Gastrocnemius medialis (tissue), 4 donors: Measurements from ENCODE around the gene SPI1.

Experiments
- POLR2A ChIP-seq, 2 donors: fragments of 450-650 bp; IDR thresholded peaks; one replicate each; pipeline ENCODE4 v1.6.1; 2017; ENCODE audit warnings: antibody characterized with exemption in 2 of 2, mild to moderate bottlenecking in 2 of 2, moderate library complexity in 2 of 2
- TF ChIP-seq, protein P1 (sequence below), 5 experiments: fragments of 450-650 bp in 3 of 5; fragments of 200-600 bp in 2 of 5; sonication (generic) in 2 of 5; IDR thresholded peaks in 4 of 5; conservative IDR thresholded peaks in 1 of 5; 1 replicate in 4 of 5; 2 replicates in 1 of 5; pipeline ENCODE4 v1.5.1; 2016 to 2019; ENCODE audit warnings: antibody characterized with exemption in 5 of 5, mild to moderate bottlenecking in 3 of 5, moderate library complexity in 3 of 5

GRCh38 chr11:47318166-47318565 is 60.2 kb downstream of the SPI1 start:
- TF ChIP-seq, protein P1, sequence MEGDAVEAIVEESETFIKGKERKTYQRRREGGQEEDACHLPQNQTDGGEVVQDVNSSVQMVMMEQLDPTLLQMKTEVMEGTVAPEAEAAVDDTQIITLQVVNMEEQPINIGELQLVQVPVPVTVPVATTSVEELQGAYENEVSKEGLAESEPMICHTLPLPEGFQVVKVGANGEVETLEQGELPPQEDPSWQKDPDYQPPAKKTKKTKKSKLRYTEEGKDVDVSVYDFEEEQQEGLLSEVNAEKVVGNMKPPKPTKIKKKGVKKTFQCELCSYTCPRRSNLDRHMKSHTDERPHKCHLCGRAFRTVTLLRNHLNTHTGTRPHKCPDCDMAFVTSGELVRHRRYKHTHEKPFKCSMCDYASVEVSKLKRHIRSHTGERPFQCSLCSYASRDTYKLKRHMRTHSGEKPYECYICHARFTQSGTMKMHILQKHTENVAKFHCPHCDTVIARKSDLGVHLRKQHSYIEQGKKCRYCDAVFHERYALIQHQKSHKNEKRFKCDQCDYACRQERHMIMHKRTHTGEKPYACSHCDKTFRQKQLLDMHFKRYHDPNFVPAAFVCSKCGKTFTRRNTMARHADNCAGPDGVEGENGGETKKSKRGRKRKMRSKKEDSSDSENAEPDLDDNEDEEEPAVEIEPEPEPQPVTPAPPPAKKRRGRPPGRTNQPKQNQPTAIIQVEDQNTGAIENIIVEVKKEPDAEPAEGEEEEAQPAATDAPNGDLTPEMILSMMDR (IDR thresholded peaks at IDR 0.05 in 4 of 5, conservative IDR thresholded peaks at IDR 0.05 in 1 of 5), result no peak
- TF ChIP-seq POLR2A (IDR thresholded peaks at IDR 0.05), result no peak
